ENCODE measurements around the gene PPP2R5D.

Gene PPP2R5D

DNA sequence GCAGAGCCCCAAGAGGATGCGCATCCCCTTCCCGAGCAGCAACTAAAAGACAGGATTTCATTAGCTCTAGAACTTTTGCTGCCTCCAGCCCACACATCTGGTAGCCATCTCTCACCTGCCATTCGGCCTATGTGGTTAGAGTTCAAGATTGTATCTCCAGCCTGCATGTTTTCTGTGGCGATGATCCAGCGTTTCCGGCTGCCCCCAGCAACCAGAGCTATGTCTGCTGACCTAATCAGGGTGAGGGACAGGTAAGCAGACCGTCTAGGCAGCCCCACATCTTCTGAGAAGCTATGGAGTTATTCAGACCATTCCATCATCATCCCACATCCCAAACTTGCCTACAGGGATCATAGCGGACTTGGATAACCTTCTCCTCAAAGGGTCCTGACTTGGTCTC lies 71.6 kb downstream of the PPP2R5D start:
- H3K27ac ChIP-seq = no peak overlapping the region
- no peak overlapping the region for H3K4me3 ChIP-seq
- H3K9me3 ChIP-seq (replicated peaks in 1 of 11) = no peaks in the 10 kb centered on the region
- H3K27me3 ChIP-seq = no peaks in the 10 kb centered on the region
- no peak overlapping the region for H3K4me2 ChIP-seq
- peaks cover 41 to 57% (median 52%) of the 10 kb centered on the region in 10 experiments for H3K4me1 ChIP-seq
- peak overlapping the region in 1 of 11 experiments; percentile 19; a peak in 1 of 22 replicates for H3K9ac ChIP-seq
- TF ChIP-seq Cebpa-rat (IDR thresholded peaks at IDR 0.05) = no peak
- no peaks in the 10 kb centered on the region for H4K20me1 ChIP-seq
- peaks cover 30 to 46% (median 40%) of the 10 kb centered on the region in 11 experiments for H3K36me3 ChIP-seq

DNA sequence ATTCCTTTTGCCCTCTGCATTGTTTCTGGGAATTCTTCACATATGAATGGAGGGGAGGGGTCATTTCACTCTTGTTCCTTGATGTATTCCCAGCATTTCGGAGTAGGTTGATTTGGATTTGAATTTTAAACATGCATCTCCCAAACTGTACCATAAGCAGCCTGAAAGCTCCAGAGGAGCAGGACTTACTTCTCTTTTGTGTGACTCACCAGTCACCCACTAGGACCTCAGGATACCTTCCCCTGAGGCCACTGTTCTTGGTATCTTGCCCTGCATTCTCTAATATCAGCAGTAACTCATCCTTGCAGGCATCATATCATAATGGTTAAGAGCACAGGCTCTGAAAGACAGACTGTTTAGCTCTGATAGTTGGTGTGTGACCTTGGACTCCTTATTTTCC lies 74.2 kb downstream of the PPP2R5D start:
- no peaks in the 10 kb centered on the region for H3K27me3 ChIP-seq
- H4K20me1 ChIP-seq = no peaks in the 10 kb centered on the region

DNA sequence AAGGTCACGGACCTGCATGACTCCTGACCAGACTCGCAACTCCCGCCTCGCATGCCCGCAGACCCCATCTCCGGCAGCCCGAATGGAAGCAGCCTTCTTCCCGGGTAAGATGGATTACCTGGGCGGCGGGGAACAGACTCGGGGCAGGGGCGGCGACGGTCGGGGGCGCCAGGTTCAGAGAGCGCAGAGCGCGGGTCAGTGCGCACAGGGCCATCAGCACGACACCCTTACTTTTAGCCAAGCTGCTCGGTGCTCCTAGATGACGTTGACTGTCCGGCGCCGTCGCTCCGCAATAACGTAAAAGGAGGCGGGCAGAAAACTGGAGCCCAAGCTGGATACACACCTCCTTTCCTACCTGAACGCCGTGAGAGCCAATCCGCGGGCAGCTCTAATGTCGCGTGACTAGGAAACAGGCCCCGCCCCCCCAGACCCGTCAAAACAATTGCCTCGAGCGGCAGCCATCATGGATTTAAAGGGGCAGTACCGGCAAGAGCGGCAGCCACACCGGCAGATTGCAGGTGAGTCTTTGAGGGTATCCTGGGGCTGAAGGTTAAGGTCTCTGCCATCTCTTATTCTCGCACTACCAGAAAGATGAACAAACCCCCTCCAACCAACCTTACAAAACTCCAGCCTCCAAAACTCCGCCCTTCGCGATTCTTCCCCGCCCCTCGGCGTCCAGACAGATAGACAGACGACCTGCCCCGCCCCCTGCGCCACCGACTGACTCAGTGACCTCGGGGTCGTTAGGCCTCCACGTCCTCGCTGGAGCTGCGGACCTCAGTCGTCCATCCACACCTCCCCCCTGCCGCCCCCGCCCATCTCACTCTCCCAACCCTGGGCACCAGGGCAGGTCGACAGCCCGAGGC lies 75.0 kb downstream of the PPP2R5D start, which contains the start of the genes KLC4 and MRPL2:
Gene KLC4, plus strand, starts transcription at position 464 of the 866 bp plus-strand sequence. CDS start 1,705 bp downstream, outside the sequence.
Gene MRPL2, minus strand, starts transcription at position 267 of the 866 bp plus-strand sequence. Its CDS starts 53 bp downstream, at position 214.
- peak within 1 kb of the TSS; percentile 82 to 96 (median 92) for H3K27ac ChIP-seq
- no peaks in the 10 kb centered on the region for H3K27me3 ChIP-seq
- no peak for TF ChIP-seq Cebpa-rat (IDR thresholded peaks at IDR 0.05)
- peak within 1 kb of the TSS; percentile 76 to 98 (median 90) for H3K4me3 ChIP-seq
- peaks cover 20 to 31% (median 26%) of the 10 kb centered on the region in 10 experiments for H3K4me1 ChIP-seq
- no peaks in the 10 kb centered on the region for H3K9me3 ChIP-seq (replicated peaks in 1 of 11)
- peaks cover 30 to 55% (median 41%) of the 10 kb centered on the region in 11 experiments for H3K36me3 ChIP-seq
- H3K9ac ChIP-seq = peak within 1 kb of the TSS; percentile 83 to 95 (median 92)
- no peaks in the 10 kb centered on the region for H4K20me1 ChIP-seq
- peak within 1 kb of the TSS; percentile 86 to 99 (median 95) for H3K4me2 ChIP-seq

More for the DNA sequence above, 74.2 kb downstream of the PPP2R5D start:
- no peaks in the 10 kb centered on the region for H3K9me3 ChIP-seq (replicated peaks in 1 of 11)
- peaks cover 30 to 50% (median 41%) of the 10 kb centered on the region in 11 experiments for H3K36me3 ChIP-seq
- TF ChIP-seq Cebpa-rat (IDR thresholded peaks at IDR 0.05) = no peak
- peak overlapping the region; percentile 76 to 98 (median 90) for H3K4me3 ChIP-seq
- peak overlapping the region; percentile 82 to 96 (median 92) for H3K27ac ChIP-seq
- H3K4me1 ChIP-seq = peaks cover 25 to 36% (median 32%) of the 10 kb centered on the region in 10 experiments
- peak overlapping the region; percentile 83 to 95 (median 92) for H3K9ac ChIP-seq
- H3K4me2 ChIP-seq = peak overlapping the region; percentile 81 to 99 (median 91)

DNA sequence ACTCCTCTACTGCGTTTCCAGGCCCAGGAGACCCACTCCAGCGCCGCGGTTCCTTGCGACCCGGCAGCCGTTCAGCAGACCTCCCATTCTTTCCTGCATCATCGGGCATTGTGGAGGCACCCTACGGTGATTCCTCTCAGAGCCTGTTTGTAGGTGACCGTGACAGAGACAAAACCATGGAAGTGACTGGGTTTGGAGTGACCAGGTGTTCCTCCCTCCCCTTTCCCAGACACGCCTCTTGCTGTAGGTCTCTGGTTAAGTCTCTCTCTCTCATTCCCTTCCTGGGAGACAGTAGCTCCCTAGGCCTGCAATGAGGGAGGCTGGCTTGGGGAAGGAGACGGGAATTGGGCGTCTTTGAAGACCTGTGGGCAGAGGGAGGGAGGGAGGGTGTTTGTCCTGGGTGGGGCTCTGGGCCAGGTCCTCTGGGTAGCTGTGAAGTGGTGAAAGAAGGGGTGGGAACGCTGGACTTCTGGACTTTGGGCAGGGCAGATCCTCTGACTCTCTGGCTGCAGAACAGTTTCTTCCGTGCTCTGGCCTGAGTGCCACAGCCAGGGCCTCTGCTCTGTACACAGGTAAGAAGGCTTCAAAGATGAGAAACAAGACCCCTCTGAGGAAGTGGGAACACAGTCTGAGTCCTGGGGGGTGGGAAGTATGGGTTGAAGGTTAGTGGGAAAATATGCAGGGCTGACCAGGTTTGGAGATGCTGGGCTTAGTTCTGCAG lies 75.8 kb downstream of the PPP2R5D start:
- Histone ChIP-seq H3K27me3 (no peaks in the 10 kb centered on the region), H3K9ac (peak overlapping the region; percentile 83 to 95 (median 92)), H3K36me3 (peaks cover 28 to 48% (median 35%) of the 10 kb centered on the region in 11 experiments), H3K4me2 (peak overlapping the region; percentile 82 to 97 (median 94)), H3K27ac (peak overlapping the region; percentile 82 to 96 (median 92)), H3K4me1 (peaks cover 18 to 28% (median 24%) of the 10 kb centered on the region in 10 experiments), H3K4me3 (peak overlapping the region; percentile 76 to 98 (median 90)), H4K20me1 (no peaks in the 10 kb centered on the region), H3K9me3 (replicated peaks in 1 of 11) (no peaks in the 10 kb centered on the region)
- TF ChIP-seq Cebpa-rat (IDR thresholded peaks at IDR 0.05) = no peak

DNA sequence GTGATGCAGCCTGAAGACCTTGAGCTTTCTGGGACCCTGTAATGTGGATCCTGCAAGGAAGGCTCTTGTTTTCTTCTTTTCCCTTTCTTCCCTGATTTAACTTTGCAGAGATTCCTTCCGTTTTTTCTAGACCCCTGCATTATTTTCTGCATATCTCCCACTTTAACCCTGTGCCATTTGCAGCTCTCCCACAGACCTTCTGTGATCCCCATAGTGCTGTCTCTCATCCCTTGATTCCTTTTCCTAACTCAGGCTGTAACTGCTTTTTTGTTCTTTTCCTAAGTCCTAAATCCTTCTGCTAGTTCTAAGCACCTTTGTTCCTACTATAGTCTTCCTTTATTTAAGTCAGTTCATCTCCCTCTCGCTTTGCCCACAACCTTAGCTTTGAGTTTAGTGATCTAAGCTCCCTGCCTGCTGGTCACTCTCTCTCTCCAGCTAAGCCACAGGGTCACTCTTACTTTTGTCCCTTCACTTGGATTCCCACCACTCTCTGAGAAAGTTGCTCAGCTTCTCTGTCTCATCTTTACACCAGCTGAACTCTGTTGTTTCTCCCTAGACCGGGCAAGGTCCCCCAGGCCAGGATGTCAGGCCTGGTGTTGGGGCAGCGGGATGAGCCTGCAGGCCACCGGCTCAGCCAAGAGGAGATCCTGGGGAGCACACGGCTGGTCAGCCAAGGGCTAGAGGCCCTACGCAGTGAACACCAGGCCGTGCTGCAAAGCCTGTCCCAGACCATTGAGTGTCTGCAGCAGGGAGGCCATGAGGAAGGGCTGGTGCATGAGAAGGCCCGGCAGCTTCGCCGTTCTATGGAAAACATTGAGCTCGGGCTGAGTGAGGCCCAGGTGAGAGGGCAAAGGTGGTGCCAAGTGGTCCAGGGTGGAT lies 76.6 kb downstream of the PPP2R5D start:
- no peaks in the 10 kb centered on the region for H3K9me3 ChIP-seq (replicated peaks in 1 of 11)
- peaks cover 20 to 48% (median 34%) of the 10 kb centered on the region in 11 experiments for H3K36me3 ChIP-seq
- peak overlapping the region in 6 of 10 experiments; percentile 76 to 95 (median 91); a peak in 6 of 20 replicates for H3K4me3 ChIP-seq
- peaks cover 18 to 28% (median 24%) of the 10 kb centered on the region in 10 experiments for H3K4me1 ChIP-seq
- peak overlapping the region in 10 of 11 experiments; percentile 11 to 92 (median 90); a peak in 16 of 22 replicates for H3K9ac ChIP-seq
- no peak overlapping the region for H3K27ac ChIP-seq
- no peaks in the 10 kb centered on the region for H3K27me3 ChIP-seq
- no peak for TF ChIP-seq Cebpa-rat (IDR thresholded peaks at IDR 0.05)
- no peaks in the 10 kb centered on the region for H4K20me1 ChIP-seq
- peak overlapping the region; percentile 82 to 97 (median 94) for H3K4me2 ChIP-seq

DNA sequence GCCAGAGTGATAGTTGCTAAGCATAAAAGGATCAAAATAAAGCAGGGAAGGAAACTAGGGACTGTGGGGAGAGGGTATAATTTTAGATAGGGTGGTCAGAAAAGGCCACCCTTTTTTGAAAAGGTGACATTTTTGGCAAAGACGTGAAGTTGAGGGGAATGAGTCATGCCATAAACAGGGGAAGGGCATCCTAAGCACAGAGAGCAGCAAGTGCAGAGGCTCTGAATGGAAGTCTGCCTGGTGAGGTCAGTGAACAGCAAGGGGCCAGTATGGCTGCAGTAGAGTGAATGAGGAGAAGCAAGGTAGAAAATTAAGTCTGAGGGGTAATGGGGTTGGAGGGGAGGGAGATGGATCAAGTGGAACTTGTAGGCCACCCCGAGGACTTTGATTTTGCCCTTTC lies 77.5 kb downstream of the PPP2R5D start:
- no peak overlapping the region for H3K4me2 ChIP-seq
- H3K9ac ChIP-seq = no peak overlapping the region; a peak in 1 of 22 replicates
- H3K4me1 ChIP-seq = peaks cover 18 to 28% (median 24%) of the 10 kb centered on the region in 10 experiments
- H3K36me3 ChIP-seq = peaks cover 17 to 48% (median 33%) of the 10 kb centered on the region in 11 experiments
- H4K20me1 ChIP-seq = no peaks in the 10 kb centered on the region
- H3K27me3 ChIP-seq = no peaks in the 10 kb centered on the region
- H3K4me3 ChIP-seq = no peak overlapping the region
- TF ChIP-seq Cebpa-rat (IDR thresholded peaks at IDR 0.05) = no peak
- H3K9me3 ChIP-seq (replicated peaks in 1 of 11) = no peaks in the 10 kb centered on the region
- H3K27ac ChIP-seq = no peak overlapping the region

All from BLaER1 treated with 17β-estradiol and CSF1 and Interleukin-3, amounts not matched to agents 10 nM and 100 nM (cell line).